ENCODE results near the gene TMCO2.
A peak's percentile ranks its signal among the peaks of the same experiment; 100 is the strongest.
"Not testable (repeated sequence)": the region's sequence is repeated elsewhere in the genome, so short reads cannot be mapped to it uniquely, and the experiment has no call there.

The TMCO2 gene

GRCh38 chr1:40247655-40248054 is at the start of gene TMCO2:
Gene TMCO2 (plus strand): TSS chr1:40247937. CDS start chr1:40247994, 57 bp downstream.
- no peak for DNase-seq (ENCODE audit: low read depth)

GRCh38 chr1:40199126-40199525 is 48.6 kb upstream of the TMCO2 start:
- no peak for TF ChIP-seq MAX (IDR thresholded peaks at IDR 0.05; ENCODE audit: low read depth, low read length)
- TF ChIP-seq CTCF (IDR thresholded peaks at IDR 0.05; ENCODE audit: low read depth, low read length), result no peak
- no peak for TF ChIP-seq POLR2A (IDR thresholded peaks at IDR 0.05; ENCODE audit: extremely low read depth, insufficient read length)
- TF ChIP-seq MYC (IDR thresholded peaks at IDR 0.05; ENCODE audit: low read depth, low read length), result no peak
- H3K4me3 ChIP-seq (ENCODE audit: low read depth, low read length), result no peak overlapping the region
- DNase-seq (ENCODE audit: low read depth), result no peak

More at GRCh38 chr1:40247655-40248054, at the start of gene TMCO2:
- TF ChIP-seq POLR2A (IDR thresholded peaks at IDR 0.05; ENCODE audit: extremely low read depth, insufficient read length) (no peak), MYC (IDR thresholded peaks at IDR 0.05; ENCODE audit: low read depth, low read length) (no peak), CTCF (IDR thresholded peaks at IDR 0.05; ENCODE audit: low read depth, low read length) (no peak), MAX (IDR thresholded peaks at IDR 0.05; ENCODE audit: low read depth, low read length) (no peak)
- no peak within 1 kb of the TSS for H3K4me3 ChIP-seq (ENCODE audit: low read depth, low read length)

GRCh38 chr1:40204856-40205255 is 42.9 kb upstream of the TMCO2 start:
- TF ChIP-seq CTCF (IDR thresholded peaks at IDR 0.05; ENCODE audit: low read depth, low read length) (no peak), MAX (IDR thresholded peaks at IDR 0.05; ENCODE audit: low read depth, low read length) (no peak), POLR2A (IDR thresholded peaks at IDR 0.05; ENCODE audit: extremely low read depth, insufficient read length) (no peak), MYC (IDR thresholded peaks at IDR 0.05; ENCODE audit: low read depth, low read length) (no peak)
- DNase-seq (ENCODE audit: low read depth), result peak; percentile 9
- H3K4me3 ChIP-seq (ENCODE audit: low read depth, low read length), result no peak overlapping the region

- no peak overlapping the region for H3K4me3 ChIP-seq (ENCODE audit: low read depth, low read length)
- DNase-seq (ENCODE audit: low read depth), result no peak
- TF ChIP-seq POLR2A (IDR thresholded peaks at IDR 0.05; ENCODE audit: extremely low read depth, insufficient read length) (no peak), MAX (IDR thresholded peaks at IDR 0.05; ENCODE audit: low read depth, low read length) (no peak)
Observed at GRCh38 chr1:40210511-40211204, 37.1 kb upstream of the TMCO2 start.

GRCh38 chr1:40218333-40218732 is 29.4 kb upstream of the TMCO2 start:
- no peak for TF ChIP-seq CTCF (IDR thresholded peaks at IDR 0.05; ENCODE audit: low read depth, low read length)
- TF ChIP-seq POLR2A (IDR thresholded peaks at IDR 0.05; ENCODE audit: extremely low read depth, insufficient read length), result no peak
- no peak for TF ChIP-seq MAX (IDR thresholded peaks at IDR 0.05; ENCODE audit: low read depth, low read length)
- no peak for TF ChIP-seq MYC (IDR thresholded peaks at IDR 0.05; ENCODE audit: low read depth, low read length)

GRCh38 chr1:40221471-40221905 is 26.2 kb upstream of the TMCO2 start:
- H3K4me3 ChIP-seq (ENCODE audit: low read depth, low read length); DNase-seq (ENCODE audit: low read depth): not testable (repeated sequence)

More at GRCh38 chr1:40218333-40218732, 29.4 kb upstream of the TMCO2 start:
- no peak overlapping the region for H3K4me3 ChIP-seq (ENCODE audit: low read depth, low read length)
- no peak for DNase-seq (ENCODE audit: low read depth)
